Astrocyte (in vitro differentiated cells and primary cell): ENCODE data around the gene OAS3. TPM values are rescaled to one million over a fixed set of nuclear protein-coding genes. Genes with fewer than 3 reads are reported as not detected.

Experiments
- DNase-seq: peaks from one replicate; pipeline ENCODE4 v3.0.0-alpha.2; 2010; ENCODE audit warnings: low read depth
- FAIRE-seq: peaks from 2 replicates; lab custom pipeline; 2011; peaks lifted over from hg19 to GRCh38; lab: Jason Lieb, UNC
- H2AFZ ChIP-seq: 2 replicates; pipeline ENCODE4 v1.6.0; 2012; ENCODE audit warnings: low read depth, low read length, inconsistent platforms
- H3K27ac ChIP-seq: 2 replicates; pipeline ENCODE4 v1.5.1; 2011; ENCODE audit warnings: low read depth, low read length, inconsistent platforms
- H3K27me3 ChIP-seq: 2 replicates; pipeline ENCODE4 v1.6.0; 2011; ENCODE audit warnings: low read length, inconsistent platforms; ENCODE audit not compliant: insufficient read depth
- H3K36me3 ChIP-seq: 2 replicates; pipeline ENCODE4 v1.5.1; 2011; ENCODE audit warnings: low read length, inconsistent platforms; ENCODE audit not compliant: insufficient read depth
- H3K4me1 ChIP-seq: 2 replicates; pipeline ENCODE4 v1.5.1; 2011; ENCODE audit warnings: low read length, inconsistent platforms; ENCODE audit not compliant: insufficient read depth
- H3K4me2 ChIP-seq: 2 replicates; pipeline ENCODE4 v1.6.0; 2012; ENCODE audit warnings: low read length, inconsistent platforms
- H3K4me3 ChIP-seq: 2 replicates; pipeline ENCODE4 v1.5.1; 2011; ENCODE audit warnings: low read depth, mild to moderate bottlenecking, low read length, inconsistent platforms; ENCODE audit not compliant: insufficient read depth
- H3K79me2 ChIP-seq: 2 replicates; pipeline ENCODE4 v1.6.0; 2012; ENCODE audit warnings: mild to moderate bottlenecking, low read length, inconsistent platforms; ENCODE audit not compliant: insufficient read depth
- H3K9ac ChIP-seq: 2 replicates; pipeline ENCODE4 v1.6.0; 2012; ENCODE audit warnings: mild to moderate bottlenecking, low read length, inconsistent platforms
- H3K9me3 ChIP-seq: 2 replicates; pipeline ENCODE4 v1.5.1; 2012; ENCODE audit warnings: low read depth, mild to moderate bottlenecking, low read length, inconsistent platforms; ENCODE audit not compliant: insufficient read depth
- H4K20me1 ChIP-seq: 2 replicates; pipeline ENCODE4 v1.6.0; 2012; ENCODE audit warnings: low read length, inconsistent platforms; ENCODE audit not compliant: insufficient read depth
- H3K27ac Mint-ChIP-seq: one replicate; pipeline ENCODE4 v1.8.0; 2021; ENCODE audit warnings: mild to moderate bottlenecking, mixed read lengths; ENCODE audit not compliant: unreplicated experiment
- H3K27me3 Mint-ChIP-seq: one replicate; pipeline ENCODE4 v1.8.0; 2021; ENCODE audit warnings: low read depth, mixed read lengths; ENCODE audit not compliant: unreplicated experiment
- H3K36me3 Mint-ChIP-seq: one replicate; pipeline ENCODE4 v1.8.0; 2021; ENCODE audit warnings: low read depth, mixed read lengths; ENCODE audit not compliant: unreplicated experiment
- H3K4me1 Mint-ChIP-seq: one replicate; pipeline ENCODE4 v1.8.0; 2021; ENCODE audit warnings: low read depth, mixed read lengths; ENCODE audit not compliant: unreplicated experiment
- H3K4me3 Mint-ChIP-seq: one replicate; pipeline ENCODE4 v1.8.0; 2021; ENCODE audit warnings: mild to moderate bottlenecking, moderate library complexity, mixed read lengths; ENCODE audit not compliant: unreplicated experiment
- H3K9me3 Mint-ChIP-seq: one replicate; pipeline ENCODE4 v1.8.0; 2021; ENCODE audit warnings: mild to moderate bottlenecking, mixed read lengths; ENCODE audit not compliant: unreplicated experiment
- EZH2 ChIP-seq: IDR thresholded peaks from 2 replicates; pipeline ENCODE4 v1.6.1; 2012; ENCODE audit warnings: mild to moderate bottlenecking, low read length, inconsistent platforms; ENCODE audit not compliant: insufficient read depth
- total RNA-seq: library from RNA; stranded (reverse); gene quantifications from 2 replicates; pipeline ENCODE4 v1.2.1, GENCODE V29; 2021
- TF ChIP-seq, protein P1 (sequence below): IDR thresholded peaks from 2 replicates; pipeline ENCODE4 v1.5.1; 2011; ENCODE audit warnings: low read depth, mild to moderate bottlenecking, inconsistent platforms, low read length, moderate library complexity; ENCODE audit not compliant: insufficient read depth

The OAS3 gene
- total RNA-seq, 1 donor from 2014 or later, result 33.8 TPM

GRCh38 chr12:112907415-112908157 is 30.7 kb upstream of the OAS3 start:
- H3K27me3 ChIP-seq, result peaks cover 10% of the 10 kb centered on the region
- H3K4me1 ChIP-seq, result no peaks in the 10 kb centered on the region
- H3K27ac Mint-ChIP-seq, result peak overlapping the region; percentile 94
- DNase-seq, result no peak
- no peaks in the 10 kb centered on the region for H3K36me3 ChIP-seq
- H3K9me3 Mint-ChIP-seq, result peaks cover 23% of the 10 kb centered on the region
- FAIRE-seq, result no peak
- peaks cover 40% of the 10 kb centered on the region for H3K36me3 Mint-ChIP-seq
- no peaks in the 10 kb centered on the region for H3K79me2 ChIP-seq
- no peaks in the 10 kb centered on the region for H3K9me3 ChIP-seq
- H3K4me2 ChIP-seq, result no peak overlapping the region
- H2AFZ ChIP-seq, result no peak overlapping the region
- H3K27ac ChIP-seq, result no peak overlapping the region
- peaks cover 12% of the 10 kb centered on the region for H3K4me1 Mint-ChIP-seq
- TF ChIP-seq EZH2, result no peak
- TF ChIP-seq, protein P1, sequence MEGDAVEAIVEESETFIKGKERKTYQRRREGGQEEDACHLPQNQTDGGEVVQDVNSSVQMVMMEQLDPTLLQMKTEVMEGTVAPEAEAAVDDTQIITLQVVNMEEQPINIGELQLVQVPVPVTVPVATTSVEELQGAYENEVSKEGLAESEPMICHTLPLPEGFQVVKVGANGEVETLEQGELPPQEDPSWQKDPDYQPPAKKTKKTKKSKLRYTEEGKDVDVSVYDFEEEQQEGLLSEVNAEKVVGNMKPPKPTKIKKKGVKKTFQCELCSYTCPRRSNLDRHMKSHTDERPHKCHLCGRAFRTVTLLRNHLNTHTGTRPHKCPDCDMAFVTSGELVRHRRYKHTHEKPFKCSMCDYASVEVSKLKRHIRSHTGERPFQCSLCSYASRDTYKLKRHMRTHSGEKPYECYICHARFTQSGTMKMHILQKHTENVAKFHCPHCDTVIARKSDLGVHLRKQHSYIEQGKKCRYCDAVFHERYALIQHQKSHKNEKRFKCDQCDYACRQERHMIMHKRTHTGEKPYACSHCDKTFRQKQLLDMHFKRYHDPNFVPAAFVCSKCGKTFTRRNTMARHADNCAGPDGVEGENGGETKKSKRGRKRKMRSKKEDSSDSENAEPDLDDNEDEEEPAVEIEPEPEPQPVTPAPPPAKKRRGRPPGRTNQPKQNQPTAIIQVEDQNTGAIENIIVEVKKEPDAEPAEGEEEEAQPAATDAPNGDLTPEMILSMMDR, result no peak
- H3K27me3 Mint-ChIP-seq, result peaks cover 2% of the 10 kb centered on the region
- peak overlapping the region; percentile 99 for H3K4me3 Mint-ChIP-seq
- H3K4me3 ChIP-seq, result no peak overlapping the region
- H4K20me1 ChIP-seq, result no peaks in the 10 kb centered on the region
- H3K9ac ChIP-seq, result no peak overlapping the region

GRCh38 chr12:112908548-112908947 is 29.7 kb upstream of the OAS3 start:
- FAIRE-seq (no peak), DNase-seq (no peak)
- Mint-ChIP-seq H3K27me3 (peaks cover 2% of the 10 kb centered on the region), H3K4me1 (peaks cover 12% of the 10 kb centered on the region), H3K4me3 (peak overlapping the region; percentile 99), H3K36me3 (peaks cover 49% of the 10 kb centered on the region), H3K9me3 (peaks cover 30% of the 10 kb centered on the region), H3K27ac (no peak overlapping the region)
- no peaks in the 10 kb centered on the region for H4K20me1 ChIP-seq
- no peak overlapping the region for H3K4me3 ChIP-seq
- no peak overlapping the region for H3K9ac ChIP-seq
- H3K4me2 ChIP-seq, result no peak overlapping the region
- no peaks in the 10 kb centered on the region for H3K9me3 ChIP-seq
- H3K4me1 ChIP-seq, result no peaks in the 10 kb centered on the region
- no peaks in the 10 kb centered on the region for H3K79me2 ChIP-seq
- peaks cover 10% of the 10 kb centered on the region for H3K27me3 ChIP-seq
- no peak overlapping the region for H3K27ac ChIP-seq
- no peaks in the 10 kb centered on the region for H3K36me3 ChIP-seq
- no peak overlapping the region for H2AFZ ChIP-seq
- TF ChIP-seq, protein P1, result no peak
- TF ChIP-seq EZH2, result no peak

GRCh38 chr12:112909693-112910092 is 28.6 kb upstream of the OAS3 start:
- H4K20me1 ChIP-seq, result no peaks in the 10 kb centered on the region
- H3K36me3 ChIP-seq, result no peaks in the 10 kb centered on the region
- no peak overlapping the region for H3K4me2 ChIP-seq
- DNase-seq (no peak), FAIRE-seq (no peak)
- Mint-ChIP-seq H3K4me3 (peak overlapping the region; percentile 99), H3K27me3 (peaks cover 2% of the 10 kb centered on the region), H3K9me3 (peaks cover 30% of the 10 kb centered on the region), H3K36me3 (peaks cover 55% of the 10 kb centered on the region), H3K4me1 (peaks cover 11% of the 10 kb centered on the region), H3K27ac (no peak overlapping the region)
- TF ChIP-seq, protein P1, result no peak
- no peak for TF ChIP-seq EZH2
- no peak overlapping the region for H2AFZ ChIP-seq
- H3K27me3 ChIP-seq, result peaks cover 10% of the 10 kb centered on the region
- H3K9ac ChIP-seq, result no peak overlapping the region
- H3K79me2 ChIP-seq, result no peaks in the 10 kb centered on the region
- no peaks in the 10 kb centered on the region for H3K4me1 ChIP-seq
- H3K4me3 ChIP-seq, result no peak overlapping the region
- no peaks in the 10 kb centered on the region for H3K9me3 ChIP-seq
- H3K27ac ChIP-seq, result no peak overlapping the region
